ENCODE measurements around the gene KCNIP1.

KCNIP1 gene

DNA sequence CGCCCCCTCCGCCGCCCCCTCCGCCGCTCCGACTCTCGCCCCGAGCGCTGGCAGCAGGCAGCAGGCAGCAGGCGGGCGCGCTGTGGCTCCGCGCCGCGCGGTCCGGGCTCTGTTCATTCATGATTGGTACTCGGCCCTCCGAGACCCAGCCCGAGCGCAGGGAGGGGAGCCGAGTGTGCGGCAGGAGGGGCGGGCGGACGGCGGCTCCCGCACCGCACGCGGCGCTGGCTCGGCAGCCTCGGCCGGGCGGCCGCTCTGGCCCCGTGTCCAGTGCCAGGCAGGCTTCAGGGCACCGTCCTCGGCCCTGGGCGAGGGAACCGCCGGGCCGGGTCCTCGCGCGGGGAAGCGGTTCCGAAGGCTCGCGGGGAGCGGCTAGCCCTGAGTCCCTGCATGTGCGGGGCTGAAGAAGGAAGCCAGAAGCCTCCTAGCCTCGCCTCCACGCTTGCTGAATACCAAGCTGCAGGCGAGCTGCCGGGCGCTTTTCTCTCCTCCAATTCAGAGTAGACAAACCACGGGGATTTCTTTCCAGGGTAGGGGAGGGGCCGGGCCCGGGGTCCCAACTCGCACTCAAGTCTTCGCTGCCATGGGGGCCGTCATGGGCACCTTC, at the start of gene KCNIP1:
KCNIP1 (plus strand) TSS at position 31 of the 607 bp plus-strand sequence.
- DNase-seq: no peak

DNA sequence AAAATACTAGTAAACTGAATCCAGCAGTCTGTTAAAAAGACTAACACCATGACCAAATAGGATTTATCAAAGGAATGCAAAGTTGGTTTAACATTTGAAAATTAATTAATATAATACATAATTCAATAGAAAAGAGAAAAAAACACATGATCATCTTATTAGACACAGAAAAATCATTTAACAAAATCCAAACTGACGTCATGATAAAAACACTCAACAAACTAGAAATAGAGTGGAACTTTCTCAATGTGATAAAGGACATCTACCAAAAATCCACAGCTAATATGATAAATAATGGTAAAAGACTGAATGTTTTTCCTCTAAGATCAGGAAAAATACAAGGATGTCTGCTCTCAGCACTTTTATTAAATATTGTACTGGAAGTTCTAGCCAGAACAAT, 40.4 kb upstream of the KCNIP1 start:
- DNase-seq: no peak

DNA sequence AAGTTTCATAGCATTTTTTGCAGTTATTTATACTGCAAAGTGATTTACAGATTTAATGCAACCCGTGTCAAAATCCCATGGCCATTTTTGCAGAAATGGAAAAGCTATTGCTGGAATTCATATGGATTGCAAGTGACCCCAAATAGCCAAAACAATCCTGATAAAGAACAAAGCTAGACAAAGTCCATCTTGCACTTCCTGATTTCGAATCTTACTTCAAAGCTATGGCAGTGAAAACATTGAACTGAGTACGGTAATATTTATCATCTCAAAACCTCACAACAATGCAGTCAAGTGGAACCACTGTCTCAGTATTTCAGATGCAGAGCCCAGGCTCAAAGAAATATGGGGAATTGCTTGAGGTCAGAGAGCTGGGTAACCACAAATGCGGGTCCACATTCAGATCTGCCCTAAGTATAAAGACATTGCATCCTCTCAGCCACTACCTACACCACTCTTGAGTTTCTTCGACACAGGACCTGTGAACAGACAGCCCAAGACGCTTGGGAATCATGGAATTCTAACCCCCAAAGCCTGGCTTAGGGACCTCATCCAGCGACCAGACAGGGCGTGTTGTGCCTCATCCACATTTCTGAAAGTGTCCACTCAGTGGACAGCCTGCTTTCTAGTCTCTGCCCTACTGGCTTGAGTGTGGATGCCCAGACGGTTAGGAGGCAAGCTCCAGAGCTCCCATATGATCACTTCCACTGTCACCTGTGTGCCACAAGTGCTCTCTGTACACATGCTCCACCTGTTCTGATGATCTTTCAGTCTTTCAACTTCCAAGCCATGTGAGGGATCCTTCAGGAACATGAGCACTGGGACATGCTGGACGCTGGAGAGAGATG, 39.3 kb upstream of the KCNIP1 start:
- no peak for DNase-seq

DNA sequence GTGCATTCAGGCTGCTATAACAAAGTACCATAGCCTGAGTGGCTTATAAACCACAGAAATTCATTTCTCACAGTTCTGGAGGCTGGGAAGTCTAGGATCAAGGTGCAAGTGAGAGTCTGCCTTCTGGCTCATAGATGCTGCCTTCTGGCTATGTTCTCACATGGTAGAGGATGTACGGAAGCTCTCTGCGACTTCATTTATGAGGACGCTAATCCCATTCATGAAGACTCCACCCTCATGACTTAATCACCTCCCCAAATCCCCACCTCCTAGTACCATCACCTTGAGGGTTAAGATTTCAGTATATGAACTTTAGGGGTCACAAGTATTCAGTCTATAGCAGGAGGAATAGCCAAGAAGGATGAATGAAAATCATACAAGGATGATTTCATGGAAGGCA, 37.3 kb upstream of the KCNIP1 start:
- no peak for DNase-seq

GRCh38 chr5:170466988-170467707, 36.7 kb upstream of the KCNIP1 start:
- no peak for DNase-seq

GRCh38 chr5:170468633-170469285, 35.1 kb upstream of the KCNIP1 start:
- no peak for DNase-seq

GRCh38 chr5:170469414-170469813, 34.4 kb upstream of the KCNIP1 start:
- DNase-seq: no peak

- DNase-seq: no peak
These were observed 33.5 kb upstream of the KCNIP1 start for GRCh38 chr5:170470275-170470674.

DNA sequence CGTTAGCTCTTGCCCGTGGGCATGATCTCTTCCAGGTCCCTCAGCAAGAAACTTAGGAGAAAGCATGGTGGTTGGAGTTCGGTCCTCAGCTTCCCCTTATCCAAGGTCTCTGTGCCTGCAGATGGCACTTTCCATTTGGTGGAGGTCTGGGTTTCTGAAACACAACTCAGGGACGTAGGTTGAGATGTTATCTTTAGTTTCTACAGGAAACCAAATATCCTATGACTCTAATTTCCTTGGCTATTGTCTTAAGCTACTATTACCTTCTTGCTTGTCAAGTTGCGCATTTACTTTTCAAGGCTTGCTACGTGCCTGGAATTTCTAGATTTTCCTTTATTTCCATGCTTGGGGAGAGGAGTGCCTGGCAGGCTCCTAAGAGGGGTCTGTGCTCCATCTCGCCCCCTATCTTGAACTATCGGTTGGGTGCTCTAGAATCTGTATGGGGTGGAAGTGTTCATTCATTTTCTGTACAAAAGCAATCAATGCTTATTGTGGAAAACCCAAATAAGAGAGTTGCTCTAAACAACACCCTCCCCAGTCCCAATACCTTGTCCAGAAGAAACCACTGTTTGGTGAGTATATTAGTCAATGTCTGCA, 32.9 kb upstream of the KCNIP1 start:
- DNase-seq: no peak

GRCh38 chr5:170471551-170472178, 32.2 kb upstream of the KCNIP1 start:
- no peak for DNase-seq

DNA sequence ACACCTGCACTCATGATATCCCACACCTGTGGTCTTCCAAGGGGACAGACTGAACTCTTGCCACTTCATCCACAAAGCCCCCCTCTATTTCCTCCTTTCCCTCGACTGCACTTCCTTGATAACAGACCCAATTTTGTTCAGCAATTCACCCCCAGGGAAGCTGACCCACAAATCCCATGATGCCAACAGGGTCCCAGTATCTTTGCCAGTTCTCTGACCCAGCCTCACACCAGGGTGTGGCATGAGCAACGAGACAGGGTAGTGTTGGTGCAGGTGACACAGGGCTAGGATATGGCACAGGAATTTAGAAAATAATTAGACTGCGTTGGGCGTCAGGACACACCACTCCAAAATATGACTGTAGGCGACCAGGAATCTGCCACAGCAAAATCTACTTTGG, 30.2 kb upstream of the KCNIP1 start:
- no peak for DNase-seq

DNA sequence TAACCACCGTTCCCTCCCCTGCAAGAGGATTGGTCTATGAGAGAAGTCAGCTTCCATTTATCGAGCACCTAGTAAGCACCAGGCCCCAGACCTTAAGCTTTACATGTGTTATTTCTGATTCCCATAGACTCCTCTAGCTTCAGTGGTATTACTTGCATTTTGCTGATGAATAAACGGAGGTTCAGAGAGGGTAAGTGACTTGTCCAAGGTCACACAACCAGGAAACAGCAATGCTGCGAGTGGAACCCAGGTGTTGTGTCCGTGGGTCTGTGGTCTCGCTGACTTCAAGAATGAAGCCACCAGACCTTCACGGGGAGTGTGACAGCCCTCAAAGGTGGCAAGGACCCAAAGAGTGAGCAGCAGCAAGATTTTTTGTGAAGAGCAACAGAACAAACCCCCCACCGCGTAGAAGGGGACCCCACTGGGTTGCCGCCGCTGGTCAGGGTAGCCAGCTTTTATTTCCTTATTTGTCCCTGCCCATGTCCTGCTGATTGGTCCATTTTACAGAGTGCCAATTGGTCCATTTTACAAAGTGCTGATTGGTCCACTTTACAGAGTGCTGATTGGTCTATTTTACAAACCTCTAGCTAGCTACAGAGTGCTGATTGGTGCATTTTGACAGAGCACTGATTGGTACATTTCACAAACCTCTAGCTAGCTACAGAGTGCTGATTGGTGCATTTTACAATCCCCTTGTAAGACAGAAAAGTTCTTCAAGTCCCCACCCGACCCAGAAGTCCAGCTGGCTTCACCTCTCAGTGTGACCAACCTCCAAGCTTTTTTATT, 29.1 kb upstream of the KCNIP1 start:
- no peak for DNase-seq

- no peak for DNase-seq
These were observed 28.4 kb upstream of the KCNIP1 start for GRCh38 chr5:170475294-170476000.

DNA sequence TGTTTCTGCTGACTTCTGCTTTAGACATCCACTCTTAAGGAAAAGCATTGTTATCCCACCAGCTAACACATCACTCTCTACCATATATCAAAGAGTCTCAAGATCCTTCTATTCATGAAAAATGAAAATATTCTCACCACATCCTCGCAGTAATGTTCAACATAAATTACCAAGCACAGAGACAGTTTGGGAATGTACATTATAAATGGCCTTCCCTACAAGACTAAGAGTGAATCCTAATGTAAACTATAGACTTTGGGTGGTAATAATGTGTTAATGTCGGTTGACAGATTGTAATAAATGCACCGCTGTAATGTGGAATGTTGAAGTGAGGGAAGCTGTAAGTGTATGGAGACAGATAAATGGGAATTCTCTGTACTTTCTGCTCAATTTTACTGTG, 27.1 kb upstream of the KCNIP1 start:
- DNase-seq: no peak

- DNase-seq: no peak
These were observed 25.9 kb upstream of the KCNIP1 start for GRCh38 chr5:170477906-170478305.

GRCh38 chr5:170478306-170478705, 25.5 kb upstream of the KCNIP1 start:
- DNase-seq: no peak

- no peak for DNase-seq
These were observed 24.3 kb upstream of the KCNIP1 start for GRCh38 chr5:170479484-170479883.

DNA sequence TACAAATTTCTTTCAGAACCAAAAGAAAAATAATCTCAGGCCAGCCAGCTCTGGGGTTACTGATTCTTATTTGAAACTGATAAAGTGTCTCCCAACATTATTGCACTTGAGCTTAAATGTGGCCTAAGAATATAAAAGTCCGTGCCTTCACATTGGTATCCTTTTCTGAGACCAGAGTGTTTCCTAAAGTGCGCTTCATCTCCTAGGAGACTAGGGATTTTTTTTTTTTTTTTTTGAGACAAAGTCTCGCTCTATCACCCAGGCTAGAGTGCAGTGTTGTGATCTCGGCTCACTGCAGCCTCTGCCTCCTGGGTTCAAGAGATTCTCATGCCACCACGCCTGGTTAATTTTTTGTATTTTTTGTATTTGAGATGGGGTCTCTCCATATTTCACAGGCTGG, 23.6 kb upstream of the KCNIP1 start:
- DNase-seq: no peak

GRCh38 chr5:170481849-170482248, 22.0 kb upstream of the KCNIP1 start:
- no peak for DNase-seq

DNA sequence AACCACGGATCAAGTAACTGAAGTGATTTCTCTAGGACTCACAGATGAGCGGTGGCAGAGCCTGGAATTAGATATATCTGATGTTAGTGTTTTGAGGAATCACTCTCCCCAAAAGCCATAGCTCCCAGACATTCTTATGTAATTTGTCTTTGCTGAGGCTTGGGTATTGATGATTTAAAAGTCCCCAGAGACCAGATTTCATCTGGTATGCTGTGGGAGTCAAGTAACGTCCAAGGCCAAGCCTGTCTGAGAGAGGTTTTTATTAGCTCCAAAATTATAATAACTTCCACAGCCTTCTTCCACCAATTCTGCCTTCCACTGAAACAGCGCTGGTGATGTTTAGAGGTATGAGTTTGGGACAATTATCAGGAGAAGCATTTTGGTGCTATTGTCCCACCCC, 21.3 kb upstream of the KCNIP1 start:
- no peak for DNase-seq
